H1 (cell line): ENCODE results near the gene TBX15.

Experiments
- BACH1 ChIP-seq: IDR thresholded peaks from 2 replicates; pipeline ENCODE4 v1.6.1; 2012; ENCODE audit warnings: low read length, improper control_type of control experiment
- CREB1 ChIP-seq: IDR thresholded peaks from 2 replicates; pipeline ENCODE4 v1.6.1; 2012; ENCODE audit warnings: inconsistent platforms
- CTCF ChIP-seq, 3 experiments: IDR thresholded peaks; 1 replicate in 2 of 3; 2 replicates in 1 of 3; pipeline versions ENCODE4 v1.5.1 to v1.6.1; 2011; ENCODE audit warnings: low read length in 3 of 3, mild to moderate bottlenecking in 3 of 3, inconsistent platforms in 2 of 3, low read depth in 1 of 3, moderate library complexity in 1 of 3; ENCODE audit not compliant: insufficient read depth in 1 of 3; ENCODE audit errors: control extremely low read depth in 1 of 3

GRCh38 chr1:119004781-119005180, 16.6 kb upstream of the TBX15 start:
- TF ChIP-seq CTCF (IDR thresholded peaks at IDR 0.05; ENCODE audit: control extremely low read depth in 1 of 3, insufficient read depth in 1 of 3, low read depth in 1 of 3, low read length in 3 of 3) (no peak), CREB1 (no peak), BACH1 (no peak)
